Naive thymus-derived CD8-positive, alpha-beta T cell (primary cell): Measurements from ENCODE around the gene PARD3B. TPM values are rescaled to one million over a fixed set of nuclear protein-coding genes. Genes with fewer than 3 reads are reported as not detected.
"Not testable (repeated sequence)": the region's sequence is repeated elsewhere in the genome, so short reads cannot be mapped to it uniquely, and the experiment has no call there.

ENCODE experiments used
- ATAC-seq, 2 donors: fragments of 150-1000 bp; cut with Tn5 transposase in 1 of 2; sonication (Bioruptor Pico), chemical (Tn5 transposase) in 1 of 2; 1 replicate in 1 of 2; 2 replicates in 1 of 2; pipeline ENCODE4 v1.10.0; 2021; ENCODE audit warnings: mild to moderate bottlenecking in 2 of 2, moderate library complexity in 2 of 2
- POLR2A ChIA-PET: fragments of 350-600 bp; sonication (Branson Sonifier 250); formaldehyde crosslinking; loops from one replicate; lab custom pipeline; 2021; ENCODE audit warnings: antibody characterized with exemption; lab: Charles Lee
- DNase-seq, 10 donors: peaks; one replicate each; pipeline versions ENCODE4 v3.0.0 to v3.0.0-alpha.2; 2020 to 2022
- H3K27ac Mint-ChIP-seq, 10 donors: one replicate each; pipeline ENCODE4 v1.8.0; 2020 to 2022; ENCODE audit warnings: mild to moderate bottlenecking in 10 of 10, mixed read lengths in 10 of 10, moderate library complexity in 4 of 10, inconsistent platforms in 1 of 10
- H3K27me3 Mint-ChIP-seq, 5 donors: one replicate each; pipeline ENCODE4 v1.8.0; 2021 to 2022; ENCODE audit warnings: mixed read lengths in 5 of 5
- H3K36me3 Mint-ChIP-seq, 3 donors: one replicate each; pipeline ENCODE4 v1.8.0; 2020 to 2022; ENCODE audit warnings: mixed read lengths in 3 of 3, mild to moderate bottlenecking in 2 of 3, inconsistent platforms in 1 of 3
- H3K4me1 Mint-ChIP-seq, 4 donors: one replicate each; pipeline ENCODE4 v1.8.0; 2021 to 2022; ENCODE audit warnings: mixed read lengths in 4 of 4
- H3K4me3 Mint-ChIP-seq, 10 donors: one replicate each; pipeline ENCODE4 v1.8.0; 2020 to 2022; ENCODE audit warnings: mild to moderate bottlenecking in 10 of 10, mixed read lengths in 10 of 10, moderate library complexity in 6 of 10, inconsistent platforms in 1 of 10
- H3K9me3 Mint-ChIP-seq, 9 donors: one replicate each; pipeline ENCODE4 v1.8.0; 2020 to 2022; ENCODE audit warnings: mixed read lengths in 9 of 9, mild to moderate bottlenecking in 3 of 9, inconsistent platforms in 1 of 9, moderate library complexity in 1 of 9
- polyA plus RNA-seq, 3 donors: library from polyadenylated mRNA; unstranded; fragments of 300-500 nt; fragmentation: Illumina TruSeq; gene quantifications; one replicate each; pipeline ENCODE4 v1.2.3, GENCODE V29; 2021
- total RNA-seq, 8 experiments: library from RNA in 2 of 8; stranded (reverse) in 2 of 8; gene quantifications; one replicate each; pipeline ENCODE4 v1.2.3 and lab custom pipeline; 2021 to 2026

The PARD3B gene
- total and polyA plus RNA-seq, 5 experiments from 2014 or later, result 0.22 to 3.8 (median 1.3) TPM; not detected in 1

DNA sequence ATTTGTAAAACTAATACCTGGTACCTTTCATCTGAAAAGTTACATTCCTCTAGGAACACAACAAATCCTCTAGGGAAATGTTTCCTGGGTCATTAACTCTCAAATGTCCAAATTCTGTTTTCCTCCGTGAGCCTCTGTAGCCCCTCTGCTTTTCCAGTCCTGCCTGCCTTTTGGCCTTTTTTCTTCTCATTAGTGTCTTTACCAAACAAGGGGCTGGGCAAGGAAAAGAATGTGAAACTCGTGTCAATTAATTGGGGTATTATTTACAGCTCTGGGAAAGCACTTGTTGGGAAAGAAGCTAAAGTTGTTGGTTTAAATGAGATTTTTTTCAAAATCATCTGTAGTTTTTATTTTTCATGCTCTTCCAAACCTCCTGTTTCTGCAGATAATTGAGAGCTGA, 938.9 kb downstream of the PARD3B start:
- H3K27ac Mint-ChIP-seq, result no peak overlapping the region
- H3K4me3 Mint-ChIP-seq, result no peak overlapping the region
- ATAC-seq (no peak), DNase-seq (no peak)
- H3K4me1 Mint-ChIP-seq, result no peaks in the 10 kb centered on the region
- peaks cover 0 to under 1% (median 0%) of the 10 kb centered on the region in 5 donors for H3K27me3 Mint-ChIP-seq
- H3K9me3 Mint-ChIP-seq, result peaks cover 0 to 9% (median 0%) of the 10 kb centered on the region in 9 donors
- no peaks in the 10 kb centered on the region for H3K36me3 Mint-ChIP-seq
- POLR2A ChIA-PET, result no interaction called here

- Mint-ChIP-seq H3K4me3 (no peak overlapping the region), H3K27ac (no peak overlapping the region), H3K27me3 (no peaks in the 10 kb centered on the region), H3K4me1 (no peaks in the 10 kb centered on the region), H3K9me3 (peaks cover 0 to 9% (median 0%) of the 10 kb centered on the region in 9 donors), H3K36me3 (no peaks in the 10 kb centered on the region)
- POLR2A ChIA-PET, result no interaction called here
- DNase-seq, result no peak
- no peak for ATAC-seq
Observed at GRCh38 chr2:205484764-205485163, 939.5 kb downstream of the PARD3B start.

GRCh38 chr2:205493528-205493927, 948.3 kb downstream of the PARD3B start:
- H3K36me3 Mint-ChIP-seq, H3K27me3 Mint-ChIP-seq, POLR2A ChIA-PET, H3K27ac Mint-ChIP-seq, DNase-seq, H3K9me3 Mint-ChIP-seq, ATAC-seq, H3K4me3 Mint-ChIP-seq, H3K4me1 Mint-ChIP-seq: not testable (repeated sequence)

DNA sequence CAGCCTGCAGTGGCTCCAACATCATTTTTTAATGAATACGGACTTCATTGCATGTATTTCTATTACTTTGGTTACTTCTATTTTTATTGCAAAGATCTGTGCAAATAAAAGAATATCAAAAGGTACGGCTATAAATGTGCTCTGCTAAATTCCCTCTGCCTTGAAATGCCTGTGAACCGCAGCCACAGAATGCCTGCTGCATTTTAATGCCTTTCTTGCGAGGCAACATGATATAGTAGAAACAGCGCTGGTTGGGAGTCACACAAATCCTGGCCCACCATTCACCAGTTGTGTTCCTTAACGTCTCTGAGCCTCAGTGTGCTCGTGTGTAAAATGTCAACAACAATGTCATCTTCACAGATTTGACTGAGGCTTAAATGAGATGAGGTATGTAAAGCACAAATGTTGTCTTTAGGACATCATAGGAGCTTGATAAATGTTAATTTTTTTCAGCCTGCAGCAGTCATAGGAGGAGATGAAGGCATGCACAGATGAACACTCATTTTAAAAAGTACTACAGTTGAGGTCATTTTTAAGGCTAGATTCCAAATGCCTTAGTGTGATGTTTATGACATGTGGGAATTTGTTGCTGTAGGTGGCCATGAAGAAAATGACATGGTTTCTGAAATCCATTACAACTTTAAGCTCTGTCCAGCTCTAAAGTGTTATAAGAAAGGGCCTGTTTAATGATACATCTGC, 949.4 kb downstream of the PARD3B start:
- no peak for ATAC-seq
- DNase-seq, result no peak
- Mint-ChIP-seq H3K27me3 (peaks cover 0 to 3% (median 0%) of the 10 kb centered on the region in 5 donors), H3K4me3 (no peak overlapping the region), H3K36me3 (peaks cover 0 to 4% (median 0%) of the 10 kb centered on the region in 3 donors), H3K4me1 (peaks cover 0 to 2% (median 0%) of the 10 kb centered on the region in 4 donors), H3K27ac (no peak overlapping the region), H3K9me3 (peaks cover 0 to 6% (median 3%) of the 10 kb centered on the region in 9 donors)
- POLR2A ChIA-PET, result no interaction called here

DNA sequence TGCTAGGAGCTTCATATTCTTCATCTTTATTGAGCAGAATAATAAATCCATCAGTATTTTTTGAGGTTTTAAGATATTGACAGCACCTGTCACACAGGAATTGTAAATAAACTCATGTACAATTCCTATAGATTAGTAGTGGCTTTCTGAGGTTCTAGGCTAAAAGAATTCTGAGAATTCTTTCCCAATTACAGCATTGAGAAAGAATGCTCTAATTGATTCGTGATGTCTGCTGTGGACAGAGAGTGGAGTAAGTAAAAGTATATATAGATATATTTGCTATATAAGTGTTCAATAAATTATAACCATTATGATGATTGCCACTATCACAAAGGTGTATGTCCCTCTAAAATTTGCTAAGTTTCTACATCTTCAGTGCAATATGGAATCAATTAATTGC, 950.5 kb downstream of the PARD3B start:
- DNase-seq (no peak), ATAC-seq (no peak)
- POLR2A ChIA-PET, result no interaction called here
- H3K4me3 Mint-ChIP-seq, result no peak overlapping the region
- no peak overlapping the region for H3K27ac Mint-ChIP-seq
- H3K9me3 Mint-ChIP-seq, result peaks cover 0 to 6% (median 0%) of the 10 kb centered on the region in 9 donors
- H3K4me1 Mint-ChIP-seq, result peaks cover 0 to 2% (median 0%) of the 10 kb centered on the region in 4 donors
- H3K36me3 Mint-ChIP-seq, result no peaks in the 10 kb centered on the region
- H3K27me3 Mint-ChIP-seq, result peaks cover 0 to 3% (median 0%) of the 10 kb centered on the region in 5 donors

- no peak for DNase-seq
- Mint-ChIP-seq H3K27ac (no peak overlapping the region), H3K4me3 (no peak overlapping the region), H3K36me3 (no peaks in the 10 kb centered on the region), H3K9me3 (peaks cover 0 to 5% (median 0%) of the 10 kb centered on the region in 9 donors), H3K27me3 (peaks cover 0 to 2% (median 0%) of the 10 kb centered on the region in 5 donors), H3K4me1 (peaks cover 0 to 2% (median 0%) of the 10 kb centered on the region in 4 donors)
- no peak for ATAC-seq
- POLR2A ChIA-PET, result no interaction called here
Observed at GRCh38 chr2:205496370-205496769, 951.1 kb downstream of the PARD3B start.

- Mint-ChIP-seq H3K9me3 (peaks cover 0 to 1% (median 0%) of the 10 kb centered on the region in 9 donors), H3K27ac (no peak overlapping the region), H3K4me3 (no peak overlapping the region), H3K4me1 (peaks cover 0 to 2% (median 0%) of the 10 kb centered on the region in 4 donors), H3K36me3 (no peaks in the 10 kb centered on the region), H3K27me3 (no peaks in the 10 kb centered on the region)
- POLR2A ChIA-PET, result no interaction called here
- ATAC-seq (no peak), DNase-seq (no peak)
Observed at GRCh38 chr2:205496772-205497171, 951.5 kb downstream of the PARD3B start.

GRCh38 chr2:205499006-205499405, 953.7 kb downstream of the PARD3B start:
- DNase-seq (no peak), ATAC-seq (no peak)
- H3K4me1 Mint-ChIP-seq, result peaks cover 0 to 2% (median 0%) of the 10 kb centered on the region in 4 donors
- peaks cover 0 to 3% (median 0%) of the 10 kb centered on the region in 3 donors for H3K36me3 Mint-ChIP-seq
- POLR2A ChIA-PET, result no interaction called here
- peaks cover 0 to 7% (median 0%) of the 10 kb centered on the region in 9 donors for H3K9me3 Mint-ChIP-seq
- no peak overlapping the region for H3K4me3 Mint-ChIP-seq
- H3K27me3 Mint-ChIP-seq, result no peaks in the 10 kb centered on the region
- no peak overlapping the region for H3K27ac Mint-ChIP-seq

DNA sequence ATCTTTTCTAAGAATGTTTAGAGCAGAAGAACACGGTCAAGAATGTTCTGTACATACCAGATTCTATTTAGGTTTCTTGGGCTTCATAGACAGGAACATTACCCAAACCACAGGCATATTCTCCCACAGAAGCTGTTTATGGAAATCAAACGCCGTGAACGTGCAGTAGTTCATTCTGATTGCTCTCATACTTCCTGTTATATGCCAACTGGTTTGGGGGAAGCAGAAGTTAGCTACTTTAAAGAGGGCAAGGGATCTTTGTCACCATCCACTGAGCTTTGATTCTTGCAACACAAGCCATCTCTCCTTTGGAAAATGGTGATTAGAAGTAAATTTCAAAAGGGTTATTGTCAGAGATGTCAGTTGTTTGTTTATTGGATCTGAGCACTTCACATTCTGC, 954.8 kb downstream of the PARD3B start:
- H3K9me3 Mint-ChIP-seq, result peaks cover 0 to 7% (median under 1%) of the 10 kb centered on the region in 9 donors
- H3K4me1 Mint-ChIP-seq, result peaks cover 0 to 2% (median 0%) of the 10 kb centered on the region in 4 donors
- no peaks in the 10 kb centered on the region for H3K27me3 Mint-ChIP-seq
- H3K27ac Mint-ChIP-seq, result no peak overlapping the region
- DNase-seq, result no peak
- no peak for ATAC-seq
- POLR2A ChIA-PET, result no interaction called here
- no peak overlapping the region for H3K4me3 Mint-ChIP-seq
- H3K36me3 Mint-ChIP-seq, result peaks cover 0 to 3% (median 0%) of the 10 kb centered on the region in 3 donors

DNA sequence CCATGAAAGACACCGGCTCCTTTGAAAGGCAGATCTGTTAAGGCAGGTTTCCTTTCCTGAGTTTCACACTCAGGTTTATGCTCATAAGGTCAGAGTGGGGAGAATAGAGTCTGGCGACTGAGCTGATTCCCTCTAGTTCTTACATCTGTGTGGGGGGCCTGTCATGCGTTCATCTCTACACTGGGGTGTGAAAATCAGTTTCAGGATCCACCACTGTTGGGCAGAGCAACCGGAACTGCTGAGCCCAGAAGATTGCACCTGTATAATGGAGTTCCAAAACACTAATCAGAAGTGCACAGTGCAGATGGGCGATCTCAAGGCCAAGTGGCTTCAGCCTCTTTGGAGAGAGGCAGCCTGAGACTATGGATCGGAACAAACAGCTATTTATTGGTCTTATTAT, 955.7 kb downstream of the PARD3B start:
- Mint-ChIP-seq H3K27me3 (no peaks in the 10 kb centered on the region), H3K4me1 (peaks cover 0 to 2% (median 0%) of the 10 kb centered on the region in 4 donors), H3K9me3 (peaks cover 0 to 7% (median 2%) of the 10 kb centered on the region in 9 donors), H3K27ac (no peak overlapping the region), H3K36me3 (peaks cover 0 to 3% (median 0%) of the 10 kb centered on the region in 3 donors), H3K4me3 (no peak overlapping the region)
- ATAC-seq (no peak), DNase-seq (no peak)
- POLR2A ChIA-PET, result no interaction called here

DNA sequence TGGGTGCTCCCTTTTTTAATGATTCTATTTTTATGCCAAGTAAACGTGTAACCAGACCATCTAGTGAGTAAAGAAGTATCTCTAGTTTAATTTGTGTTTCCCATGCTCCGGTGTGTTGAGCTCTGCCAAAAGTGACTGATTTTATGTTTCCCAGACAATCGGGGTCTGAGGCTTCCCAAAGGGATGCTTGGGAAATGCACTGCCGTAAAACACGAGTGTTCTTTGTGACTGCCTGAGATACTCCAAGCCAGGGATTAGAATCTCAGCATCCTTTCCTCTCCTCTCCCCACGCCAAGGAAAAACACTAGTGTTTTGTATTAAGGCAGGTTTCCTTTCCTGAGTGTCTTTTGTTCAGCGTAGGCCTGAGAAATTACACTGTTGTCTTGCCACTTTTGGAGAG, 956.6 kb downstream of the PARD3B start:
- Mint-ChIP-seq H3K27me3 (no peaks in the 10 kb centered on the region), H3K4me1 (peaks cover 0 to 2% (median 0%) of the 10 kb centered on the region in 4 donors), H3K36me3 (peaks cover 0 to 3% (median 0%) of the 10 kb centered on the region in 3 donors), H3K4me3 (no peak overlapping the region), H3K27ac (no peak overlapping the region), H3K9me3 (peaks cover 0 to 7% (median 2%) of the 10 kb centered on the region in 9 donors)
- no peak for ATAC-seq
- DNase-seq, result no peak
- POLR2A ChIA-PET, result no interaction called here

DNA sequence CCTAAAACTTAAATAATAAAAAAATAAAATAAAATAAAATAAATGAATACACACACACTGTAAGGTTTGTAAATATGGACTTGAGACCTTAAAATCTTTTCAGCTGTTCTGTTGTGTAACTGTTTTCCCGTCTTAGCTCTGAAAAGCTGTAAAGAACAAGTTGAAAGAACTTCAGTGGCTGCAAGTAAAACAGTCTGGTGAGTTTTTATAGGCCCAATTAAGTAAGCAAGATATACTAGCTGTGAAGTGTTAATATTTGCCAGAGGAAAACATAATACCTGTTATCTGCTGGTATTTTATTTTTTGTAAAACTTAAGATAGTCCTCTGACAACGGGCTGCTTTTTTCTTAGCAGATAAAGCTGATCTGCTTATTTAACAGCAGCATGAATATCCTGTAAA, 960.1 kb downstream of the PARD3B start:
- no peak overlapping the region for H3K4me3 Mint-ChIP-seq
- no peak overlapping the region for H3K27ac Mint-ChIP-seq
- POLR2A ChIA-PET, result no interaction called here
- peaks cover 0 to 3% (median 0%) of the 10 kb centered on the region in 3 donors for H3K36me3 Mint-ChIP-seq
- ATAC-seq (no peak), DNase-seq (no peak)
- peaks cover 0 to 7% (median 2%) of the 10 kb centered on the region in 9 donors for H3K9me3 Mint-ChIP-seq
- no peaks in the 10 kb centered on the region for H3K4me1 Mint-ChIP-seq
- peaks cover 0 to 1% (median 0%) of the 10 kb centered on the region in 5 donors for H3K27me3 Mint-ChIP-seq

- no peak for ATAC-seq
- POLR2A ChIA-PET, result no interaction called here
Observed at GRCh38 chr2:205509655-205510054, 964.4 kb downstream of the PARD3B start.

More at GRCh38 chr2:205509655-205510054, 964.4 kb downstream of the PARD3B start:
- peaks cover 0 to 2% (median 0%) of the 10 kb centered on the region in 9 donors for H3K9me3 Mint-ChIP-seq
- no peaks in the 10 kb centered on the region for H3K36me3 Mint-ChIP-seq
- no peak overlapping the region for H3K27ac Mint-ChIP-seq
- H3K4me3 Mint-ChIP-seq, result no peak overlapping the region
- no peaks in the 10 kb centered on the region for H3K4me1 Mint-ChIP-seq
- DNase-seq, result no peak
- H3K27me3 Mint-ChIP-seq, result peaks cover 0 to 1% (median 0%) of the 10 kb centered on the region in 5 donors
